ENCODE measurements around the gene PCDH18. TPM values are rescaled to one million over a fixed set of nuclear protein-coding genes. Genes with fewer than 3 reads are reported as not detected.

Gene PCDH18, protein sequence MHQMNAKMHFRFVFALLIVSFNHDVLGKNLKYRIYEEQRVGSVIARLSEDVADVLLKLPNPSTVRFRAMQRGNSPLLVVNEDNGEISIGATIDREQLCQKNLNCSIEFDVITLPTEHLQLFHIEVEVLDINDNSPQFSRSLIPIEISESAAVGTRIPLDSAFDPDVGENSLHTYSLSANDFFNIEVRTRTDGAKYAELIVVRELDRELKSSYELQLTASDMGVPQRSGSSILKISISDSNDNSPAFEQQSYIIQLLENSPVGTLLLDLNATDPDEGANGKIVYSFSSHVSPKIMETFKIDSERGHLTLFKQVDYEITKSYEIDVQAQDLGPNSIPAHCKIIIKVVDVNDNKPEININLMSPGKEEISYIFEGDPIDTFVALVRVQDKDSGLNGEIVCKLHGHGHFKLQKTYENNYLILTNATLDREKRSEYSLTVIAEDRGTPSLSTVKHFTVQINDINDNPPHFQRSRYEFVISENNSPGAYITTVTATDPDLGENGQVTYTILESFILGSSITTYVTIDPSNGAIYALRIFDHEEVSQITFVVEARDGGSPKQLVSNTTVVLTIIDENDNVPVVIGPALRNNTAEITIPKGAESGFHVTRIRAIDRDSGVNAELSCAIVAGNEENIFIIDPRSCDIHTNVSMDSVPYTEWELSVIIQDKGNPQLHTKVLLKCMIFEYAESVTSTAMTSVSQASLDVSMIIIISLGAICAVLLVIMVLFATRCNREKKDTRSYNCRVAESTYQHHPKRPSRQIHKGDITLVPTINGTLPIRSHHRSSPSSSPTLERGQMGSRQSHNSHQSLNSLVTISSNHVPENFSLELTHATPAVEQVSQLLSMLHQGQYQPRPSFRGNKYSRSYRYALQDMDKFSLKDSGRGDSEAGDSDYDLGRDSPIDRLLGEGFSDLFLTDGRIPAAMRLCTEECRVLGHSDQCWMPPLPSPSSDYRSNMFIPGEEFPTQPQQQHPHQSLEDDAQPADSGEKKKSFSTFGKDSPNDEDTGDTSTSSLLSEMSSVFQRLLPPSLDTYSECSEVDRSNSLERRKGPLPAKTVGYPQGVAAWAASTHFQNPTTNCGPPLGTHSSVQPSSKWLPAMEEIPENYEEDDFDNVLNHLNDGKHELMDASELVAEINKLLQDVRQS
- 10 to 100 TPM in 1 of 4 donors, 1 to 10 TPM in 3; 4.1 to 11.5 (median 6.8) TPM for total RNA-seq

- peak; percentile 89 to 95 for DNase-seq (ENCODE audit: low spot score in 2 of 2)
- WGBS: 1% methylated on average over 28 of the region's 28 CpGs
- Histone ChIP-seq H3K27me3 (no peaks in the 10 kb centered on the region), H3K27ac (peak within 1 kb of the TSS; percentile 81), H3K36me3 (no peaks in the 10 kb centered on the region), H3K4me3 (peak within 1 kb of the TSS; percentile 52), H3K4me1 (peaks cover 6% of the 10 kb centered on the region), H3K9me3 (no peaks in the 10 kb centered on the region)
- TF ChIP-seq POLR2AphosphoS5 (IDR thresholded peaks at IDR 0.05): no peak
- peak in 1 of 2 donors; percentile 42 for TF ChIP-seq POLR2A (IDR thresholded peaks at IDR 0.05)
Measured at GRCh38 chr4:137531986-137532868, at the start of gene PCDH18. Gene PCDH18, minus strand, starts transcription at chr4:137532494. Its CDS starts 406 bp downstream, at chr4:137532088.

DNA sequence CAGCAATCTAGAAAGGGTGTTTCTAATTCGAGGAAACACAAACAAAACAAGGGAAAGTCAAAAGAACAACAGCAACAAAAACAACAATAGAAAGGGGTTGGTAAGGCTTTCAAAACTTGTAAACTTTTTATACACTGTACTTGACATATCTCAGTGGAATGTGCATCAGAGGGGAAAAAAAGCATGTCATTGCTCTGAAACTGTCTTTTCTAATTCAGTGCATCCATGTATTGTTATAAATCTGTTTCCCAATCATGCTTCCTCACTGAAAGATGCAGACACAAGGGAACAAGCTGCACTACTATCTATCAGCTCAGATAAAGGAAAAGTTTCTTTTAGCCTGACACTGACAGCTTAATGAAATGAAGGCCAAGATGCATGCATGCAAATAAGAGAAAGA, 44.2 kb upstream of the PCDH18 start:
- Histone ChIP-seq H3K9me3 (no peaks in the 10 kb centered on the region), H3K27ac (no peak overlapping the region), H3K27me3 (no peaks in the 10 kb centered on the region), H3K36me3 (no peaks in the 10 kb centered on the region), H3K4me3 (no peak overlapping the region), H3K4me1 (no peaks in the 10 kb centered on the region)
- DNase-seq (ENCODE audit: low spot score in 2 of 2): no peak
- WGBS: 33% methylated on average over 1 of the region's 1 CpG
- TF ChIP-seq POLR2A (IDR thresholded peaks at IDR 0.05): no peak
- TF ChIP-seq POLR2AphosphoS5 (IDR thresholded peaks at IDR 0.05): no peak
- TF ChIP-seq EP300 (IDR thresholded peaks at IDR 0.05): no peak
- TF ChIP-seq, protein P1, sequence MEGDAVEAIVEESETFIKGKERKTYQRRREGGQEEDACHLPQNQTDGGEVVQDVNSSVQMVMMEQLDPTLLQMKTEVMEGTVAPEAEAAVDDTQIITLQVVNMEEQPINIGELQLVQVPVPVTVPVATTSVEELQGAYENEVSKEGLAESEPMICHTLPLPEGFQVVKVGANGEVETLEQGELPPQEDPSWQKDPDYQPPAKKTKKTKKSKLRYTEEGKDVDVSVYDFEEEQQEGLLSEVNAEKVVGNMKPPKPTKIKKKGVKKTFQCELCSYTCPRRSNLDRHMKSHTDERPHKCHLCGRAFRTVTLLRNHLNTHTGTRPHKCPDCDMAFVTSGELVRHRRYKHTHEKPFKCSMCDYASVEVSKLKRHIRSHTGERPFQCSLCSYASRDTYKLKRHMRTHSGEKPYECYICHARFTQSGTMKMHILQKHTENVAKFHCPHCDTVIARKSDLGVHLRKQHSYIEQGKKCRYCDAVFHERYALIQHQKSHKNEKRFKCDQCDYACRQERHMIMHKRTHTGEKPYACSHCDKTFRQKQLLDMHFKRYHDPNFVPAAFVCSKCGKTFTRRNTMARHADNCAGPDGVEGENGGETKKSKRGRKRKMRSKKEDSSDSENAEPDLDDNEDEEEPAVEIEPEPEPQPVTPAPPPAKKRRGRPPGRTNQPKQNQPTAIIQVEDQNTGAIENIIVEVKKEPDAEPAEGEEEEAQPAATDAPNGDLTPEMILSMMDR (IDR thresholded peaks at IDR 0.05): no peak

DNA sequence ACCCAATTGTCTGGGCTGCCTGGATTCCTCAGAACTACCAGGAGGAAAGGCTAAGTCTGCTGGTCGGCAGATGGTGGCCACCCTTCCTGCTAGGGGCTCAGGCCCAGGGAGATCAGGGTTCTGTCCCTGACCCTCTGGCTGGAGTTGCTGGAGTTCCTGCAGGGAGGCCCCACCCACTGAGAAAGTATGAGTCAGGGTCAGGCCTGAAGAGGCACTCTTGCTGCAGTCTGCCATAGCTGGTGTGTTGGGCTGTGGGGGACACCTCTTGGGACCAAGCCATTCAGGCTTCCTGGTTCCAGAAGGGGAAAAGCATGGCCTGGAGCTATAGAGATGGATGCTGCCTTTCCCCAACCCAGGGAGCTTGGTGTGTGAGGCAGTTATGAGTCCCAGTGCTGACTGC, 40.4 kb upstream of the PCDH18 start:
- Histone ChIP-seq H3K27me3 (no peaks in the 10 kb centered on the region), H3K4me3 (no peak overlapping the region), H3K4me1 (no peaks in the 10 kb centered on the region), H3K36me3 (no peaks in the 10 kb centered on the region), H3K9me3 (no peaks in the 10 kb centered on the region), H3K27ac (no peak overlapping the region)
- 100% methylated on average over 1 of the region's 1 CpG for WGBS
- DNase-seq (ENCODE audit: low spot score in 2 of 2): peak in 1 of 2 donors; percentile 43
- TF ChIP-seq POLR2A (IDR thresholded peaks at IDR 0.05) (no peak), POLR2AphosphoS5 (IDR thresholded peaks at IDR 0.05) (no peak), EP300 (IDR thresholded peaks at IDR 0.05) (no peak)
- TF ChIP-seq, protein P1 (IDR thresholded peaks at IDR 0.05): no peak

DNA sequence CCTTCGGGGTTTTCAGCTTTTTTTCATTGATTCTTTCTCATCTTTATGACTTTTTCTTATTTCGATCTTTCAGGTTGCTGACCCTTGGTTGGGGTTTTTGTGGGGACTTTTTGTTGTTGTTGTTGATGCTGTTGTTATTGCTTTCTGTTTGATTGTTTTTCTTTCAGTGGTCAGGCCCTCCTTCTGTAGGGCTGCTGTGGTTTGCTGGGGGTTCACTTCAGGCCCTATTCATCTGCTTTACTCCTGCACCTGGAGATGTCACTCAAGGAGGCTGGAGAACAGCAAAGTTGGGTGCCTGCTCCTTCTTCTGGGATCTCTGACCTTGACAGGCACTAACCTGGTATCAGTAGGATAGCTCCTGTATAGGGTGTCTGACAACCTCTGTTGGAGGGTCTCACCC, 39.9 kb upstream of the PCDH18 start:
- 91% methylated on average over 2 of the region's 2 CpGs for WGBS
- Histone ChIP-seq H3K27me3 (no peaks in the 10 kb centered on the region), H3K27ac (no peak overlapping the region), H3K9me3 (no peaks in the 10 kb centered on the region), H3K4me1 (no peaks in the 10 kb centered on the region), H3K36me3 (no peaks in the 10 kb centered on the region), H3K4me3 (no peak overlapping the region)
- DNase-seq (ENCODE audit: low spot score in 2 of 2): no peak
- TF ChIP-seq, protein P1 (IDR thresholded peaks at IDR 0.05): no peak
- TF ChIP-seq POLR2AphosphoS5 (IDR thresholded peaks at IDR 0.05) (no peak), POLR2A (IDR thresholded peaks at IDR 0.05) (no peak), EP300 (IDR thresholded peaks at IDR 0.05) (no peak)

DNA sequence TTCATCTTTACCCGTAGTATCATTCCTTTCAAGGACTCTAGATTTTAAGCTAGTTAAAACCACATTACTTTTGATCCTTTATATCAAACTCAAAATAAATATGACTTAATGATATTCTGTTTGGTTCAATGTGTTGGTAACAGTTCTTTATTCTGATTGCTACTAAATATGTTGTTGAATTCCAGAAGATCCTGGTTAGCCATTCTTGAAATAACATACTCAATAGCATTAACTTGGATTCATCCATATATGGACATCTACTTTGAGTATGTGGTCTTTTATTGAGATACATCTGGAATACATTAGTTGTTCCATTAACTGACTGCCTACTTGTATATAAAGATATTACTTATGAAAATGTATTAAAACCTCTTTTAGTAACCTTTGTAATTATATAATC, 27.5 kb upstream of the PCDH18 start:
- H3K36me3 ChIP-seq: no peaks in the 10 kb centered on the region
- H3K9me3 ChIP-seq: no peaks in the 10 kb centered on the region
- no peak for TF ChIP-seq EP300 (IDR thresholded peaks at IDR 0.05)
- H3K27me3 ChIP-seq: no peaks in the 10 kb centered on the region
- no peak for DNase-seq (ENCODE audit: low spot score in 2 of 2)
- no peaks in the 10 kb centered on the region for H3K4me1 ChIP-seq
- H3K27ac ChIP-seq: no peak overlapping the region
- no peak overlapping the region for H3K4me3 ChIP-seq
- WGBS: 100% methylated on average over 1 of the region's 1 CpG
